Osteoblast (primary cell): ENCODE results near the gene IL17F. TPM values are rescaled to one million over a fixed set of nuclear protein-coding genes. Genes with fewer than 3 reads are reported as not detected.

Experiments used
- DNase-seq: peaks from one replicate; pipeline ENCODE4 v3.0.0; 2011; ENCODE audit warnings: low spot score, mixed read lengths; ENCODE audit not compliant: insufficient read length; ENCODE audit errors: missing footprints
- H2AFZ ChIP-seq: 2 replicates; pipeline ENCODE4 v1.6.0; 2011; ENCODE audit warnings: mild to moderate bottlenecking, low read length
- H3K27ac ChIP-seq: 2 replicates; pipeline ENCODE4 v1.5.1; 2011; ENCODE audit warnings: mild to moderate bottlenecking, low read depth, low read length, moderate library complexity
- H3K27me3 ChIP-seq: 2 replicates; pipeline ENCODE4 v1.6.0; 2012; ENCODE audit warnings: mild to moderate bottlenecking, control low read depth, inconsistent platforms, low read length, moderate library complexity; ENCODE audit not compliant: insufficient read depth
- H3K36me3 ChIP-seq: 2 replicates; pipeline ENCODE4 v1.5.1; 2011; ENCODE audit warnings: mild to moderate bottlenecking, low read length, control low read depth, moderate library complexity; ENCODE audit not compliant: insufficient read depth
- H3K4me1 ChIP-seq: 2 replicates; pipeline ENCODE4 v1.5.1; 2011; ENCODE audit warnings: mild to moderate bottlenecking, low read length, control low read depth, moderate library complexity; ENCODE audit not compliant: insufficient read depth
- H3K4me2 ChIP-seq: 2 replicates; pipeline ENCODE4 v1.6.0; 2011; ENCODE audit warnings: mild to moderate bottlenecking, low read length; ENCODE audit not compliant: insufficient read depth
- H3K4me3 ChIP-seq: fragments of 200-600 bp; sonication (generic); 3 replicates; pipeline ENCODE4 v1.5.1; 2012; ENCODE audit warnings: mild to moderate bottlenecking, low read length, inconsistent platforms; ENCODE audit not compliant: insufficient read depth
- H3K79me2 ChIP-seq: 2 replicates; pipeline ENCODE4 v1.6.0; 2012; ENCODE audit warnings: mild to moderate bottlenecking, low read length, control low read depth, inconsistent platforms; ENCODE audit not compliant: insufficient read depth
- H3K9me3 ChIP-seq: 2 replicates; pipeline ENCODE4 v1.5.1; 2011; ENCODE audit warnings: low read depth, low read length, control low read depth
- H4K20me1 ChIP-seq: 2 replicates; pipeline ENCODE4 v1.6.0; 2012; ENCODE audit warnings: mild to moderate bottlenecking, low read length, control low read depth; ENCODE audit not compliant: insufficient read depth
- total RNA-seq: library from RNA; depleted of rRNA; stranded (reverse); fragments of >200 nt; gene quantifications from 2 replicates; pipeline ENCODE4 v1.2.3, GENCODE V29; 2012
- TF ChIP-seq, protein P1 (sequence below): IDR thresholded peaks from 2 replicates; pipeline ENCODE4 v1.5.1; 2011; ENCODE audit warnings: mild to moderate bottlenecking, low read depth, low read length, moderate library complexity; ENCODE audit errors: extremely low read depth

Gene IL17F
- total RNA-seq, 1 donor, result not detected

DNA sequence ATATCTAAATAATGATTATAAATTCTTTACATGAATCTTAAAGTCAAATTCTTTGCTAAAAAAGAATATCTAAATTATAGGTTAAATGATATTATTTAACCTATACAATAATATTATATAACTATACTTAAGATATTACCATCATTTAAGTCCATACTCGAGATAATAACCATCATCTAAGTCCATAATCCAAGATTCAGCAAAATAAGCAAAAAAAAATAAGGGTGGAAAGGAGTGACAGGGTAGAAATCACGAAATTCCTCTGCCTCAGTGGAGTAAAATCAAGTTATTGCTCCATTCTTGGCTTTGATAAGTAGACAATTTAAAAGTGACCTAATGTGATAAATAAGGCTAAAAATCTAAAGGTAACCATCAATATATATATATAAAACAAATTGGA, 48.4 kb downstream of the IL17F start:
- no peak for DNase-seq
- H3K4me3 ChIP-seq, result no peak overlapping the region
- no peaks in the 10 kb centered on the region for H3K36me3 ChIP-seq
- no peak overlapping the region for H2AFZ ChIP-seq
- H3K79me2 ChIP-seq, result no peaks in the 10 kb centered on the region
- no peaks in the 10 kb centered on the region for H3K4me1 ChIP-seq
- no peak overlapping the region for H3K27ac ChIP-seq
- H3K27me3 ChIP-seq, result no peaks in the 10 kb centered on the region
- no peaks in the 10 kb centered on the region for H3K9me3 ChIP-seq
- H4K20me1 ChIP-seq, result no peaks in the 10 kb centered on the region
- H3K4me2 ChIP-seq, result no peak overlapping the region
- TF ChIP-seq, protein P1, sequence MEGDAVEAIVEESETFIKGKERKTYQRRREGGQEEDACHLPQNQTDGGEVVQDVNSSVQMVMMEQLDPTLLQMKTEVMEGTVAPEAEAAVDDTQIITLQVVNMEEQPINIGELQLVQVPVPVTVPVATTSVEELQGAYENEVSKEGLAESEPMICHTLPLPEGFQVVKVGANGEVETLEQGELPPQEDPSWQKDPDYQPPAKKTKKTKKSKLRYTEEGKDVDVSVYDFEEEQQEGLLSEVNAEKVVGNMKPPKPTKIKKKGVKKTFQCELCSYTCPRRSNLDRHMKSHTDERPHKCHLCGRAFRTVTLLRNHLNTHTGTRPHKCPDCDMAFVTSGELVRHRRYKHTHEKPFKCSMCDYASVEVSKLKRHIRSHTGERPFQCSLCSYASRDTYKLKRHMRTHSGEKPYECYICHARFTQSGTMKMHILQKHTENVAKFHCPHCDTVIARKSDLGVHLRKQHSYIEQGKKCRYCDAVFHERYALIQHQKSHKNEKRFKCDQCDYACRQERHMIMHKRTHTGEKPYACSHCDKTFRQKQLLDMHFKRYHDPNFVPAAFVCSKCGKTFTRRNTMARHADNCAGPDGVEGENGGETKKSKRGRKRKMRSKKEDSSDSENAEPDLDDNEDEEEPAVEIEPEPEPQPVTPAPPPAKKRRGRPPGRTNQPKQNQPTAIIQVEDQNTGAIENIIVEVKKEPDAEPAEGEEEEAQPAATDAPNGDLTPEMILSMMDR, result no peak

- Histone ChIP-seq H3K79me2 (no peaks in the 10 kb centered on the region), H3K4me3 (no peak overlapping the region), H3K27me3 (peaks cover 3% of the 10 kb centered on the region), H4K20me1 (no peaks in the 10 kb centered on the region), H3K4me1 (no peaks in the 10 kb centered on the region), H3K36me3 (no peaks in the 10 kb centered on the region), H3K9me3 (no peaks in the 10 kb centered on the region), H2AFZ (no peak overlapping the region), H3K27ac (no peak overlapping the region), H3K4me2 (no peak overlapping the region)
- DNase-seq, result no peak
- TF ChIP-seq, protein P1, result no peak
These were observed 52.5 kb downstream of the IL17F start for GRCh38 chr6:52191824-52192223.

GRCh38 chr6:52190409-52190808, 53.9 kb downstream of the IL17F start:
- DNase-seq, result no peak
- H3K27ac ChIP-seq, result no peak overlapping the region
- no peaks in the 10 kb centered on the region for H3K36me3 ChIP-seq
- no peak overlapping the region for H2AFZ ChIP-seq
- no peaks in the 10 kb centered on the region for H3K4me1 ChIP-seq
- no peak overlapping the region for H3K4me2 ChIP-seq
- TF ChIP-seq, protein P1, result no peak
- H3K79me2 ChIP-seq, result no peaks in the 10 kb centered on the region
- H4K20me1 ChIP-seq, result no peaks in the 10 kb centered on the region
- no peak overlapping the region for H3K4me3 ChIP-seq
- peaks cover 3% of the 10 kb centered on the region for H3K27me3 ChIP-seq
- H3K9me3 ChIP-seq, result no peaks in the 10 kb centered on the region

DNA sequence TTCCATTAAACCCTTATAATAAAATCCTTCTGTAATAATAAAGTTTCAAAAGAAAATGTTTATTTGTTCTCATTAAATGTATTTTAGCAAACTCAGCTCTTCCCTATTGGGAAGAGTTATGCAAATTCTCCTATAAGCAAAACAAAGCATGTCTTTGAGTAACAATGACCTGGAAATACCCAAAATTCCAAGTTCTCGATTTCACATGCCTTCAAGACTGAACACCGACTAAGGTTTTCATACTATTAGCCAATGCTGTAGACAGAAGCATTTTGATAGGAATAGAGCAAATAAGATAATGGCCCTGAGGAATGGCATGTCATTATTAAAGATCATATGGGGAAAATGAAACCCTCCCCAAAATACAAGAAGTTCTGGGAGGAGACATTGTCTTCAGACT, 54.3 kb downstream of the IL17F start:
- Histone ChIP-seq H3K36me3 (no peaks in the 10 kb centered on the region), H3K79me2 (no peaks in the 10 kb centered on the region), H3K9me3 (no peaks in the 10 kb centered on the region), H3K4me2 (no peak overlapping the region), H4K20me1 (no peaks in the 10 kb centered on the region), H3K27me3 (peaks cover 3% of the 10 kb centered on the region), H2AFZ (no peak overlapping the region), H3K4me1 (no peaks in the 10 kb centered on the region), H3K27ac (no peak overlapping the region), H3K4me3 (no peak overlapping the region)
- DNase-seq, result no peak
- TF ChIP-seq, protein P1, result no peak
